ENCODE results near the gene TMEM240.

Gene TMEM240

GRCh38 chr1:1563688-1564087 is 23.3 kb upstream of the TMEM240 start:
- Histone ChIP-seq H3K4me2 (ENCODE audit: insufficient read depth, low read length) (no peak overlapping the region), H4K20me1 (ENCODE audit: insufficient read depth, low read length) (peaks cover 77% of the 10 kb centered on the region), H3K4me1 (ENCODE audit: insufficient read depth, low read length) (no peaks in the 10 kb centered on the region), H3K9ac (ENCODE audit: low read depth, low read length) (no peak overlapping the region), H2AFZ (ENCODE audit: low read depth, low read length) (no peak overlapping the region), H3K4me3 (ENCODE audit: low read depth in 1 of 2, low read length in 2 of 2) (no peak overlapping the region), H3K36me3 (ENCODE audit: insufficient read depth, low read length) (peaks cover 86% of the 10 kb centered on the region), H3K79me2 (ENCODE audit: insufficient read depth, low read length) (peaks cover 93% of the 10 kb centered on the region), H3K27me3 (ENCODE audit: insufficient read depth, low read length, poor library complexity) (no peaks in the 10 kb centered on the region), H3K27ac (ENCODE audit: low read length) (no peak overlapping the region), H3K9me3 (ENCODE audit: insufficient read depth, low read length, severe bottlenecking) (no peaks in the 10 kb centered on the region)
- TF ChIP-seq EZH2 (IDR thresholded peaks at IDR 0.05; ENCODE audit: borderline replicate concordance, low read depth, low read length, severe bottlenecking) (no peak), CTCF (IDR thresholded peaks at IDR 0.05; ENCODE audit: borderline replicate concordance, extremely low read depth, low read length, poor library complexity, severe bottlenecking) (no peak)
- ATAC-seq (ENCODE audit: insufficient read depth, low read depth) (no peak), DNase-seq (no peak)

- Histone ChIP-seq H3K9ac (ENCODE audit: low read depth, low read length) (no peak overlapping the region), H3K4me1 (ENCODE audit: insufficient read depth, low read length) (no peaks in the 10 kb centered on the region), H3K27me3 (ENCODE audit: insufficient read depth, low read length, poor library complexity) (no peaks in the 10 kb centered on the region), H3K79me2 (ENCODE audit: insufficient read depth, low read length) (peaks cover 91% of the 10 kb centered on the region), H4K20me1 (ENCODE audit: insufficient read depth, low read length) (peaks cover 76% of the 10 kb centered on the region), H3K4me2 (ENCODE audit: insufficient read depth, low read length) (no peak overlapping the region), H3K36me3 (ENCODE audit: insufficient read depth, low read length) (peaks cover 91% of the 10 kb centered on the region), H3K9me3 (ENCODE audit: insufficient read depth, low read length, severe bottlenecking) (no peaks in the 10 kb centered on the region), H3K4me3 (ENCODE audit: low read depth in 1 of 2, low read length in 2 of 2) (no peak overlapping the region), H3K27ac (ENCODE audit: low read length) (no peak overlapping the region), H2AFZ (ENCODE audit: low read depth, low read length) (no peak overlapping the region)
- DNase-seq, result no peak
- no peak for ATAC-seq (ENCODE audit: insufficient read depth, low read depth)
- TF ChIP-seq CTCF (IDR thresholded peaks at IDR 0.05; ENCODE audit: borderline replicate concordance, extremely low read depth, low read length, poor library complexity, severe bottlenecking), result no peak
These were observed 22.3 kb upstream of the TMEM240 start for GRCh38 chr1:1562556-1563195.

DNA sequence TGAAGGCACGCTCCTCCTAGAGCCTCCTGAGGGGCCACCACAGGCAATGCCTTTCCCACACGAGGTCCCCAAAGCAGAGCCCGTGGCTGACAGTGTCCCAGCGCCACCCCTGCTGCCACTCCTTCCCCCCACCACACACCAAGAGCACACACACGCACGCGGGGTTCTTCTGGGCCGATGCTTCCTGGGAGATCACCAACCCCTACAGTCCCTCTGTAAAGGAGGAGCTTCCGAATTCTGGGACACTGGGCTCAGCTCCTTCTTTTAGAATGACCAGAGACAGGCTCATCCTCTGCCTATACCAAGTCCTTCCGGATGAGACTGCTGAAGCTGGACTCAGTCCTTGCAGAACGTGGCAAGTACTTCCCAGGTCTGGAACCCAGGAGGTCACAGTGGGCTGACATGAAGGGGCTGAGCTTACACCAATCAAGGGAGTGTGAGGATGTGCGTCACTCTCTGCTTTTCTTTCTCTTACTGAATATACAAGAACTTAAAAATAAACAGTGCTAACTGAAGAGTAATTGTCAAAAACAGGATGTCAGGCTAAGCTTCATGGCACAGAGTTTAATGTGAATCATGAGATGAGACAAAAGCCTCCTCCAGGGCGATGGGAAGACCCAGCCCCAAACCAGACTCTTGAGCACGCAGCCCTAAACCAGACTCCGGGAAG is 21.5 kb upstream of the TMEM240 start:
- TF ChIP-seq CTCF (IDR thresholded peaks at IDR 0.05; ENCODE audit: borderline replicate concordance, extremely low read depth, low read length, poor library complexity, severe bottlenecking), result no peak
- no peak for TF ChIP-seq EZH2 (IDR thresholded peaks at IDR 0.05; ENCODE audit: borderline replicate concordance, low read depth, low read length, severe bottlenecking)
- no peak overlapping the region for H2AFZ ChIP-seq (ENCODE audit: low read depth, low read length)
- no peak overlapping the region for H3K9ac ChIP-seq (ENCODE audit: low read depth, low read length)
- H3K4me1 ChIP-seq (ENCODE audit: insufficient read depth, low read length), result no peaks in the 10 kb centered on the region
- peaks cover 84% of the 10 kb centered on the region for H3K79me2 ChIP-seq (ENCODE audit: insufficient read depth, low read length)
- H3K27ac ChIP-seq (ENCODE audit: low read length), result no peak overlapping the region
- no peak overlapping the region for H3K4me3 ChIP-seq (ENCODE audit: low read depth in 1 of 2, low read length in 2 of 2)
- no peak overlapping the region for H3K4me2 ChIP-seq (ENCODE audit: insufficient read depth, low read length)
- DNase-seq, result no peak
- H4K20me1 ChIP-seq (ENCODE audit: insufficient read depth, low read length), result peaks cover 71% of the 10 kb centered on the region
- H3K36me3 ChIP-seq (ENCODE audit: insufficient read depth, low read length), result peaks cover 92% of the 10 kb centered on the region
- ATAC-seq (ENCODE audit: insufficient read depth, low read depth), result no peak
- H3K9me3 ChIP-seq (ENCODE audit: insufficient read depth, low read length, severe bottlenecking), result no peaks in the 10 kb centered on the region
- H3K27me3 ChIP-seq (ENCODE audit: insufficient read depth, low read length, poor library complexity), result no peaks in the 10 kb centered on the region

Data from DND-41 (cell line).